Fibroblast of upper back skin (primary cell): Measurements from ENCODE around the gene ASCC3.
"Not testable (repeated sequence)": the region's sequence is repeated elsewhere in the genome, so short reads cannot be mapped to it uniquely, and the experiment has no call there.

ENCODE experiments used
- DNase-seq: peaks from one replicate; pipeline ENCODE4 v3.0.0-alpha.2; 2013

ASCC3 gene

GRCh38 chr6:100796049-100796823, 84.9 kb downstream of the ASCC3 start:
- no peak for DNase-seq

- DNase-seq: no peak
Measured at GRCh38 chr6:100790084-100790483, 91.0 kb downstream of the ASCC3 start.

- no peak for DNase-seq
Measured at GRCh38 chr6:100785982-100786381, 95.1 kb downstream of the ASCC3 start.

DNA sequence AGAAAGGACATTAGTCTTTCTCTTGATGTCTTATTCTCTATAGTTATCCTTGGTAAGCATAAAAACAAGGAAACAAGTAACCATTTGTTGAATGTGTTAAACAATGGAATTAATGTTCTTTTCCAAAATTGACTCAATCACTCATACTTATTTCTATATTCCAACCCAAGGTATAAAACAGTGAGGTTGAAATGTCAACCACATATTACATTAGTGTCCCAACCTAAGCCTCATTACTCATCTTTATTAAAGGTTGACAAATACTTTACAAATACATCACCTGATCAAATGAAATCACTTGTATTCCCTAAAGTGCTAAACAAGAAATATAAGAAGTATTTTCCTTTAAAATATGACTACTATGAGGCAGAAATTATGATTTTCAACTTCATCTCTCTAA, 100.5 kb downstream of the ASCC3 start:
- DNase-seq: no peak

DNA sequence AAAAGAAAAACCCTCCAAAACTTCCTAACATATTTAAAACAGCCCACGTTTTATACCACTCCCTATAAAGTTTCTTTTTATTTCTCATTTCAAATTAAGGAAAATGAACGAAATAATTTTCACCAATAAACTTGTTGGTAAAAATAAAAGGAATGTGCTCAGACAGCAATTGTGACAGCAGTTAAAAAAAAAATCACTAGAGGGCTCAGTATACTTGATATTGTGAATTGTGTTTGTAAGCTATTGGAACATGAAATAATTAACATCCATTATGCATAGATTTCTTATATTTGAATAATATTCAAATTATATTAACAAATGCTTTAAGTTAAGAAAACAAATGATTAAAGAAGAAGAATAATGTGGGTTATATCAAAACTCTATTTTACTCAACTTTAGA, 105.5 kb downstream of the ASCC3 start:
- DNase-seq: peak; percentile 9

- DNase-seq: peak; percentile 67
Measured at GRCh38 chr6:100774681-100775080, 106.4 kb downstream of the ASCC3 start.

DNA sequence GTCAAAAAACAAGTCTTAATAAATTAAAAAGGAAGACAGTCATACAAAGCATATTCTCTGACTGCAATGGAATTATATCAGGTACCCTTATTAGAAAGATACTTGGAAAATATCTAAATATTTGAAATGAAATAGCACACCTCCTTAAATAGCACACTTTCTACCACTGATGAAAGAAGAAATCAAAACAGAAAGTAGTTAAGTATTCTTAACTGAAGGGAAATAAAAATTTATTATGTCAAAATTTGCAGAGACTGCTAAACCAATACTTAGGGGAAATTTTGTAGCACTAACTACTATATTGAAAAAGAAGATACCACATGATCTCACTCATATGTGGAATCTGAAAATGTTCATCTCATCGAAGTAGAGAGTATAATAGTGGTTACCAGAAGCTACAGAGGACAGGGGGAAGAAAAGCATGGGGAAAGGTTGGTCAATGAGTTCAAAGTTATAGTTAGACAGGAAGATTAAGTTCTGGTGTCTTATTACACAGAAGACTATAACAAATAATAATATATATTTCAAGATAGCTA, 112.2 kb downstream of the ASCC3 start:
- DNase-seq: no peak

- no peak for DNase-seq
Measured at GRCh38 chr6:100763617-100764241, 117.4 kb downstream of the ASCC3 start.

DNA sequence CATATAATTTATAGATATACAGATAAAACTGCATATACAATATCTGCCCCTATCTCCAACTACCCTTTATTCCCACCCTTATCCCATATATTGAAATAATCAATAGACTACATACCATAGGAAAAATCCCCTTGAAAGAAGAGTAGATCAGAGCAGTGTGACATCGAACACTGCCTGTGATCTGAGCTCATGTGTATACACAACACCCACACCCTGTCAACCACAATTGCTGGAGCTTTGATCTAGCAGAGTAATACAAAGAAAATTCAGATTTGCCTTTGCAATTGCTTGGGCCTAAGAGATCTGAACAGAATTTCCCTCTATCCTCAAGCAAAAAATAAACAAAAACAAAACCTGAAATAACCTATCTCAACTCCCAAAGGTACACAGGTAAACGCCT, 119.3 kb downstream of the ASCC3 start:
- no peak for DNase-seq

DNA sequence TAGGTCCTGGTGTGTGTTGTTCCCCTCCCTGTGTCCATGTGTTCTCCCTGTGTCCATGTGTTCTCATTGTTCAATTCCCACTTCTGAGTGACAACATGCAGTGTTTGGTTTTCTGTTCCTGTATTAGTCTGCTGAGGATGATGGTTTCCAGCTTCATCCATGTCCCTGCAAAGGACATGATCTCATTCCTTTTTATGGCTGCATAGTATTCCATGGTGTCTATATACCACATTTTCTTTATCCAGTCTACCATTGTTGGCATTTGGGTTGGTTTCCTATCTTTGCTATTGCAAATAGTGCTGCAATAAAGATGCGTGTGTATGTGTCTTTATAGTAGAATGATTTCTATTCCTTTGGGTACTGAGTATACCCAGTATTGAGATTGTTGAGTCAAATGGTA, 122.7 kb downstream of the ASCC3 start:
- not testable (repeated sequence) for DNase-seq

- DNase-seq: no peak
Measured at GRCh38 chr6:100753421-100753820, 127.7 kb downstream of the ASCC3 start.

GRCh38 chr6:100751590-100751989, 129.5 kb downstream of the ASCC3 start:
- no peak for DNase-seq

DNA sequence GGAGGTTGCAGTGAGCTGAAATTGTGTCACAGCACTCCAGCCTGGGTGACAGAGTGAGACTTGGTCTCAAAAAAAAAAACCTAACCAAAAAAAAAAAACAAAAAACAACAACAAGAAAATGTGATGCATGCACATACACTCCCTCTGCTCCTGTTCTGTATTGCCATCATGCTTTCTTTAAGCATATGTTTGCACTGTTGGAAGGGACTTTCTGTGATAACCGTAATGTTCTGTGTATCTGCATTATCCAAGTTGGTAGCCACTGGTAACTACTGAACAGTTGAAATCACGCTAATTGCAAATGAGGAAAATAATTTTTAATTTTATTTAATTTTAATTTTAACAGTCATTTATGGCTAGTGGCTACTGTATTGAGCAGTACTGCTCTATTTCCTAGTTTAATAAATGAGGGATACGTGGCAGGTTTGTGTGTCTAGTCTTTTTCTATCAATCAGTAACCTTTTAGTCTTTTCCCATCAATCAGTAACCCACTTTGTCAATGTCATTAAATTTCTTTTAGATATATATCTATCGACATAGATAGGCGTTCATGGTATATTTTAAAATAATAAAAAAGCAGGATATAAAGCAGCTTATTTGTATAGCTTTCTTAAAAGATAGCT, 135.6 kb downstream of the ASCC3 start:
- no peak for DNase-seq

- no peak for DNase-seq
Measured at GRCh38 chr6:100740439-100740838, 140.7 kb downstream of the ASCC3 start.

DNA sequence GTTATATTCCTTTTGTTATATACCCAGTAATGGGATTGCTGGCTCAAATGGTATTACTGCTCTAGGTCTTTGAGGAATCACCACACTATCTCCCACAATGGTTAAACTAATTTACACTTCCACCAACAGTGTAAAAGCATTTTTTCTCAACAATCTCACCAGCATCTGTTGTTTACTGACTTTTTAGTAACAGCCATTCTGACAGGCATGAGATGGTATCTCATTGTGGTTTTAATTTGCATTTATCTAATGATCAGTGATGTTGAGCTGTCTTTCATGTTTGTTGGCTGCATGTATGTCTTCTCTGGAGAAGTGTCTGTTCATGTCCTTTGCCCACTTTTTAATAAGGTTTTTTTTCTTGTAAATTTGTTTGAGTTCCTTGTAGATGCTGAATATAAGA, 143.4 kb downstream of the ASCC3 start:
- DNase-seq: not testable (repeated sequence)

DNA sequence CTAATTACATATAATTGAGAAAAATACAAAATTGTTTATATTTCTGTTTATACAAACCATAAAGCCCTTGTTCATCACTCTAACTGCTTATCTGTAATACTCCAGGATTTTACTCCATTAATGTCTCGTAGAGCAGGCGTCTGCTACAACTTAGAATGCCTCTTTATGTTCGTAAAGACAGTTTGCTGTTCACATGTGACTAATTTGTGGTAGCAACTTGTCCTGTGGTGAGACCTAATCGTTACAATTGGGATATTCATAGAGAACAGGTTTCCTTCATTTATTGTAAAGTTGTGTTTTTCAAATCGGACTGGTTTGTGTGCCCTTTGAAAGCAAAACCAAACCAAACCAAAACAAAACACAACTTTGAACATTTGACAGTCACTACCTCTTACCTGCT, 149.7 kb downstream of the ASCC3 start:
- no peak for DNase-seq

DNA sequence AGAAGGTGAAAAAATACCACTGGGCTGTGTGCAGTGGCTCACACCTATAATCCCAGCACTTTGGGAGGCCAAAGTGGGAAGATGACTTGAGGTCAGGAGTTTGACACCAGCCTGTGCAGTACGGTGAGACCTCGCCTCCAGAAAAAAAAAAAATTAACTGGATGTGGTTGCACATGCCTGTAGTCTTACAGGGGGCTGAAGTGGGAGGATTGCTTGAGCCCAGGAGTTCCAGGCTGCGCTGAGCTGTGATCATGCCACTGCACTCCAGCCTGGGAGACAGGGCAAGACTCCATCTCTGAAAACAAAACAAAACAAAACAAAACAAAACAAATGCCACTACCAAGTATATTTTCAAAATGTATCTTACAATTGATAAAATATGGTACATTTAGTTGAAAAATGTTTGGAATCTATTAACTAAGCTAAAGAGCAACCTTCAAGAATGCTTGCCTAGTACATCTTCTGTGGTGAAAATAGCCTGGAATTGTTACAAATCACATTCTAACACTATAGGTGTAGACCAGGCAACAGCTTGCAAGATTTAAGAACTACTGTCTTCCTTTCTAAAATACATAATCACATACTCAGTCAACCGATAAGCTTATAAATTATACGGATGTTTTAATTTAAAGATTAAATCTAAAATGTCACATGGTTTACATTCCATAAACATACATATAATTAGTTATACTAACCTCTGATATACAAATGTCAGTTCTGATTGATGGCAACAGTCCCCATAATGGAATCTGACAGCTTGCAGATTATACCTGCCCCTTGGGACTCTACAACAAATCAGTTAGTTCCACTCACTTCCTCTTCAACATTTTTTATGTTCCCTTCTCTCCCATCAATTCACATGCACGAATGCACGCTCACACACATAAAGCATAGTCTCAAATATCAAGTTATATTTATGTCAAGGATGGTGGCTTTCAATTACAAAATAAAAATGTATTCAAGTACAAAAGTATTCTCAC, 150.8 kb downstream of the ASCC3 start:
- DNase-seq: peak; percentile 20

GRCh38 chr6:100726666-100727065, 154.5 kb downstream of the ASCC3 start:
- peak; percentile 75 for DNase-seq

- DNase-seq: peak; percentile 11
Measured at GRCh38 chr6:100724696-100725095, 156.4 kb downstream of the ASCC3 start.

GRCh38 chr6:100724222-100724621, 156.9 kb downstream of the ASCC3 start:
- peak; percentile 12 for DNase-seq

GRCh38 chr6:100721256-100721655, 159.9 kb downstream of the ASCC3 start:
- DNase-seq: no peak

DNA sequence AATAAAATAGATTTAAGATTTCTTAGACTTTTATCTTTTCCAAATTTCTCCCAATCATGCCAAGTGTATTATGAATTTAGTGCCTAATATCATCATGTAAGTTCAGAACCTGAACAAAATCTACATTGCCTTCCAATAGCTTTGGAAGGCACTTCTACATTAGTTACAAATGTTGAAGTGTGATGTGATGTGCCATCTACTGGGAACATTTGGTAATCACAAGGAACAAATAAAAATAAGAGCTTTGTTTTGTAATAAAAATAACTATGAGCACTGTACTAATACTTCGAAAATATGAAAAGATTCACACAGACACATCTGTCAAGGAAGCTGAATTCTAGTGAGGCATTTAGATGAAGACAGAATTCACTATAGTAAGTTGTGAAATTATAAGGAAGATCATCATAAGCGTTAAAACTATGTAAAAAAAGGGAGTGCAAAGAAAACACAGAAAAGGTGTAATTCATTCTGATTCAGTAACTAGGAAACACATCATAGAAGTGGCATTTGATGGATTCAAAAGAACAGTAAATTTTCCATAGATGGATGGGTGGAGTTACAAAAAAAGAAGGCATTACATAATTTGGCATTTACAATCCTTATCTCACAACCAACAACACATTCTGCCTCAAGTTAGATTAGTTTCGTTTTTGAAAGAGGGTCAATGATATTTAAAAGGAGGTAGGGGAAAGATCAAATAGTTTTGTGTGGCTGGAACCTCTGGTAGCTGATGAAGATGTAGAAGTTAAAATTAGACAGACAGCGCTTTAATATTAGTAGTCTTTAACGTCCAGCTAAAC, 161.0 kb downstream of the ASCC3 start:
- DNase-seq: peak; percentile 35
